ENCODE results near the gene MYRFL. TPM values are rescaled to one million over a fixed set of nuclear protein-coding genes. Genes with fewer than 3 reads are reported as not detected.

Gene MYRFL
- total RNA-seq, 1 experiment from 2014 or later: 0.57 TPM

DNA sequence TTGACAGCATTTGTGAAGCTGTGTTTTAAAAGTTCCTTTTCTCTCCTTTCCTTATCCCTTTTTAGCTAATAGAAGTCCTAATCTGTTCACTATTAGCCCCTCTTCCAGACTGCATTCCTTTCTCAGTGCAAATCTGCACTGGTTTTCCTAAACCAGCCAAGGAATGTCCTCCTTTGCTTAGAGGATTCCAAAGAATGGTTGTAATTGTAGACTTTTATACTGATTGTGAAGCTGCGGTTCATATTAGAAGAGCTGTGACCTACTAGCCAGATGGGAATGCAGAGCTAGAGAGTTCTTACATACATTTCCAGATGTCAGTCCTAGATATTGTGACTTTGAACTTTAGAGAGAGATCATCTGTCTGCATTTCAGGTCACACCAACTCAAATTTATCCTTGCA lies 79.8 kb downstream of the MYRFL start:
- H3K18ac ChIP-seq (ENCODE audit: insufficient read length, low read depth, low read length): no peak overlapping the region
- H3K4me2 ChIP-seq (ENCODE audit: insufficient read depth, insufficient read length, low read length): no peak overlapping the region
- H2BK15ac ChIP-seq (ENCODE audit: low read depth, low read length): no peak overlapping the region
- H3K27ac ChIP-seq (ENCODE audit: insufficient read length, low read depth, low read length): no peak overlapping the region
- H3K4me3 Mint-ChIP-seq: no peak overlapping the region
- H2BK5ac ChIP-seq (ENCODE audit: insufficient read length, low read length): no peak overlapping the region
- no peak overlapping the region for H3K56ac ChIP-seq (ENCODE audit: insufficient read length, low read depth, low read length)
- no peak overlapping the region for H2AFZ ChIP-seq (ENCODE audit: low read length)
- H3K23me2 ChIP-seq (ENCODE audit: insufficient read length, low read depth, low read length, poor library complexity, severe bottlenecking): no peaks in the 10 kb centered on the region
- no peaks in the 10 kb centered on the region for H3K79me2 ChIP-seq (ENCODE audit: insufficient read depth, low read length)
- no peaks in the 10 kb centered on the region for H3K27me3 Mint-ChIP-seq (ENCODE audit: low read depth)
- no peaks in the 10 kb centered on the region for H3K27me3 ChIP-seq (ENCODE audit: insufficient read depth, low read length)
- H3K4me1 ChIP-seq (ENCODE audit: insufficient read depth, low read length): no peaks in the 10 kb centered on the region; the same call in 1 of the 2 replicates
- no peak overlapping the region for H3T11ph ChIP-seq (ENCODE audit: low read length)
- TF ChIP-seq, protein P1, sequence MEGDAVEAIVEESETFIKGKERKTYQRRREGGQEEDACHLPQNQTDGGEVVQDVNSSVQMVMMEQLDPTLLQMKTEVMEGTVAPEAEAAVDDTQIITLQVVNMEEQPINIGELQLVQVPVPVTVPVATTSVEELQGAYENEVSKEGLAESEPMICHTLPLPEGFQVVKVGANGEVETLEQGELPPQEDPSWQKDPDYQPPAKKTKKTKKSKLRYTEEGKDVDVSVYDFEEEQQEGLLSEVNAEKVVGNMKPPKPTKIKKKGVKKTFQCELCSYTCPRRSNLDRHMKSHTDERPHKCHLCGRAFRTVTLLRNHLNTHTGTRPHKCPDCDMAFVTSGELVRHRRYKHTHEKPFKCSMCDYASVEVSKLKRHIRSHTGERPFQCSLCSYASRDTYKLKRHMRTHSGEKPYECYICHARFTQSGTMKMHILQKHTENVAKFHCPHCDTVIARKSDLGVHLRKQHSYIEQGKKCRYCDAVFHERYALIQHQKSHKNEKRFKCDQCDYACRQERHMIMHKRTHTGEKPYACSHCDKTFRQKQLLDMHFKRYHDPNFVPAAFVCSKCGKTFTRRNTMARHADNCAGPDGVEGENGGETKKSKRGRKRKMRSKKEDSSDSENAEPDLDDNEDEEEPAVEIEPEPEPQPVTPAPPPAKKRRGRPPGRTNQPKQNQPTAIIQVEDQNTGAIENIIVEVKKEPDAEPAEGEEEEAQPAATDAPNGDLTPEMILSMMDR (conservative IDR thresholded peaks at IDR 0.05): no peak
- H4K91ac ChIP-seq (ENCODE audit: insufficient read length, low read depth, low read length): no peak overlapping the region
- H3K36me3 Mint-ChIP-seq (ENCODE audit: insufficient read depth in 1 of 3, low read depth in 3 of 3): no peaks in the 10 kb centered on the region; a peak in 1 of 7 replicates
- WGBS (ENCODE audit: extremely low coverage, insufficient read length, low lambda C conversion rate): no CpG with 5 or more reads among the region's 1 CpG
- H3K9me3 ChIP-seq (ENCODE audit: control insufficient read depth, low read depth, low read length): no peaks in the 10 kb centered on the region
- no peaks in the 10 kb centered on the region for H3K9me3 Mint-ChIP-seq
- no peak overlapping the region for H3K23ac ChIP-seq (ENCODE audit: insufficient read length, low read depth, low read length)
- no peak overlapping the region for H3K14ac ChIP-seq (ENCODE audit: insufficient read depth, low read length)
- no peak overlapping the region for H3K27ac Mint-ChIP-seq
- H3K4me1 Mint-ChIP-seq: peaks cover 9 to 17% of the 10 kb centered on the region in 2 experiments
- no peak overlapping the region for H2BK120ac ChIP-seq (ENCODE audit: low read depth, low read length, poor library complexity, severe bottlenecking)
- no peak overlapping the region for H4K8ac ChIP-seq (replicated peaks; ENCODE audit: insufficient read length, low read depth, low read length)
- DNase-seq: no peak
- H2AK5ac ChIP-seq (ENCODE audit: insufficient read length, low read length): no peak overlapping the region
- H4K5ac ChIP-seq (ENCODE audit: insufficient read length, low read depth, low read length): no peak overlapping the region
- H4K20me1 ChIP-seq (ENCODE audit: control insufficient read depth, insufficient read depth, insufficient read length): no peaks in the 10 kb centered on the region
- H3K9ac ChIP-seq (ENCODE audit: extremely low read depth, insufficient read length, low read length): no peak overlapping the region
- H3K4ac ChIP-seq (ENCODE audit: low read depth, low read length): no peak overlapping the region
- no peak overlapping the region for H2BK12ac ChIP-seq (ENCODE audit: insufficient read length, low read depth, low read length)
- no peak overlapping the region for H2BK20ac ChIP-seq (ENCODE audit: low read depth, low read length, poor library complexity, severe bottlenecking)
- no peaks in the 10 kb centered on the region for H3K79me1 ChIP-seq (ENCODE audit: insufficient read depth, low read depth, low read length, poor library complexity, severe bottlenecking)
